Gastrocnemius medialis (tissue), 4 donors: ENCODE results near the gene ARSG.

Experiments used
- POLR2A ChIP-seq, 2 donors: fragments of 450-650 bp; IDR thresholded peaks; one replicate each; pipeline ENCODE4 v1.6.1; 2017; ENCODE audit warnings: antibody characterized with exemption in 2 of 2, mild to moderate bottlenecking in 2 of 2, moderate library complexity in 2 of 2
- TF ChIP-seq, protein P1 (sequence below), 5 experiments: fragments of 450-650 bp in 3 of 5; fragments of 200-600 bp in 2 of 5; sonication (generic) in 2 of 5; IDR thresholded peaks in 4 of 5; conservative IDR thresholded peaks in 1 of 5; 1 replicate in 4 of 5; 2 replicates in 1 of 5; pipeline ENCODE4 v1.5.1; 2016 to 2019; ENCODE audit warnings: antibody characterized with exemption in 5 of 5, mild to moderate bottlenecking in 3 of 5, moderate library complexity in 3 of 5

DNA sequence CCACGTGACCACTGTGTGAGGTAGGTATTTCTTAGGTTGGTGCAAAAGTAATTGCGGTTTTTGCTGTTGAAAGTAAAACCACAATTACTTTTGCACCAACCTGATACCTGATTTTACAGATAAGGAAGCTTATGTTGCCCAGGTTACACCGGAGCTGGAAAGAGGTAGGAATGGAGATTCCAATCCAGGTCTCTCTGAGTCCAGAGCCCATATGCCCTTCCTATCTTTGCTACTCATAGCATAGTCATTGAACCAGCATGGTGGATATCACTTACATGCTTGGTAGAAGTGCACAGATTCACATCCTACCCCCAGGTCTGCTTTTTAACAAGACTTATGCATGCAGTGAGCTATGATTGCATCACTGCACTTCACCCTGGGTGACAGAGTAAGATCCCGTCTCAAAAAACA, 61.8 kb downstream of the ARSG start:
- TF ChIP-seq, protein P1, sequence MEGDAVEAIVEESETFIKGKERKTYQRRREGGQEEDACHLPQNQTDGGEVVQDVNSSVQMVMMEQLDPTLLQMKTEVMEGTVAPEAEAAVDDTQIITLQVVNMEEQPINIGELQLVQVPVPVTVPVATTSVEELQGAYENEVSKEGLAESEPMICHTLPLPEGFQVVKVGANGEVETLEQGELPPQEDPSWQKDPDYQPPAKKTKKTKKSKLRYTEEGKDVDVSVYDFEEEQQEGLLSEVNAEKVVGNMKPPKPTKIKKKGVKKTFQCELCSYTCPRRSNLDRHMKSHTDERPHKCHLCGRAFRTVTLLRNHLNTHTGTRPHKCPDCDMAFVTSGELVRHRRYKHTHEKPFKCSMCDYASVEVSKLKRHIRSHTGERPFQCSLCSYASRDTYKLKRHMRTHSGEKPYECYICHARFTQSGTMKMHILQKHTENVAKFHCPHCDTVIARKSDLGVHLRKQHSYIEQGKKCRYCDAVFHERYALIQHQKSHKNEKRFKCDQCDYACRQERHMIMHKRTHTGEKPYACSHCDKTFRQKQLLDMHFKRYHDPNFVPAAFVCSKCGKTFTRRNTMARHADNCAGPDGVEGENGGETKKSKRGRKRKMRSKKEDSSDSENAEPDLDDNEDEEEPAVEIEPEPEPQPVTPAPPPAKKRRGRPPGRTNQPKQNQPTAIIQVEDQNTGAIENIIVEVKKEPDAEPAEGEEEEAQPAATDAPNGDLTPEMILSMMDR (IDR thresholded peaks at IDR 0.05 in 4 of 5, conservative IDR thresholded peaks at IDR 0.05 in 1 of 5), result no peak
- no peak for TF ChIP-seq POLR2A (IDR thresholded peaks at IDR 0.05)
